B cell (primary cell): ENCODE data around the gene STRA8. TPM values are rescaled to one million over a fixed set of nuclear protein-coding genes. Genes with fewer than 3 reads are reported as not detected.

Experiments
- ATAC-seq: fragments of 200-7000 bp; cut with Tn5 transposase; one replicate; pipeline ENCODE4 v1.10.0; 2021; ENCODE audit warnings: low read depth, mild to moderate bottlenecking, moderate number of reproducible peaks, moderate library complexity
- CTCF ChIA-PET: fragments of 350-600 bp; sonication (Branson Sonifier 250); formaldehyde crosslinking; loops from one replicate; lab custom pipeline; 2021; ENCODE audit warnings: antibody characterized with exemption, inconsistent platforms; lab: Charles Lee
- POLR2A ChIA-PET: fragments of 350-600 bp; sonication (Branson Sonifier 250); formaldehyde crosslinking; loops from one replicate; lab custom pipeline; 2021; ENCODE audit warnings: antibody characterized with exemption; lab: Charles Lee
- DNase-seq: peaks from one replicate; pipeline ENCODE4 v3.0.0; 2013
- H2AFZ ChIP-seq: 2 replicates; pipeline ENCODE4 v1.6.1; 2012; ENCODE audit warnings: mild to moderate bottlenecking, low read depth, low read length; ENCODE audit not compliant: insufficient read depth, poor library complexity, severe bottlenecking
- H3K27ac ChIP-seq, 2 donors: 1 replicate in 1 of 2; 2 replicates in 1 of 2; pipeline ENCODE4 v1.5.1; 2012 to 2013; ENCODE audit warnings: low read length in 2 of 2, mild to moderate bottlenecking in 2 of 2, moderate library complexity in 1 of 2
- H3K27me3 ChIP-seq, 4 experiments: fragments of 200-600 bp in 1 of 4; sonication (generic) in 1 of 4; replicated peaks in 1 of 4; 1 replicate in 2 of 4; 2 replicates in 2 of 4; pipeline versions ENCODE4 v1.6.1 to v1.7.0; 2013 to 2016; ENCODE audit warnings: low read length in 3 of 4, mild to moderate bottlenecking in 2 of 4, mixed read lengths in 1 of 4, moderate library complexity in 1 of 4; ENCODE audit not compliant: insufficient read depth in 4 of 4, control insufficient read depth in 3 of 4; ENCODE audit errors: control extremely low read depth in 1 of 4
- H3K36me3 ChIP-seq, 2 experiments: replicated peaks in 1 of 2; 1 replicate in 1 of 2; 2 replicates in 1 of 2; pipeline versions ENCODE4 v1.6.1 to v1.7.1; 2013; ENCODE audit warnings: low read length in 1 of 2; ENCODE audit not compliant: insufficient read depth in 2 of 2, control insufficient read depth in 1 of 2; ENCODE audit errors: control extremely low read depth in 1 of 2, extremely low read depth in 1 of 2
- H3K4me1 ChIP-seq, 2 donors: fragments of 200-600 bp in 1 of 2; sonication (generic) in 1 of 2; 1 replicate in 1 of 2; 2 replicates in 1 of 2; pipeline versions ENCODE4 v1.5.1 to v1.6.1; 2013 to 2017; ENCODE audit warnings: low read length in 2 of 2; ENCODE audit not compliant: control insufficient read depth in 2 of 2, insufficient read depth in 2 of 2
- H3K4me2 ChIP-seq: replicated peaks from 2 replicates; pipeline ENCODE3; 2012; ENCODE audit warnings: mild to moderate bottlenecking, low read depth, low read length; ENCODE audit not compliant: poor library complexity, severe bottlenecking
- H3K4me3 ChIP-seq, 5 experiments: fragments of 200-600 bp in 1 of 5; sonication (generic) in 1 of 5; 1 replicate in 3 of 5; 2 replicates in 2 of 5; pipeline versions ENCODE4 v1.5.1 to v1.7.0; 2011 to 2016; ENCODE audit warnings: low read length in 4 of 5, mild to moderate bottlenecking in 4 of 5, low read depth in 2 of 5, control low read depth in 1 of 5, moderate library complexity in 1 of 5; ENCODE audit not compliant: insufficient read depth in 1 of 5; ENCODE audit errors: control extremely low read depth in 1 of 5, extremely low read depth in 1 of 5
- H3K79me2 ChIP-seq: fragments of 200-600 bp; sonication (generic); one replicate; pipeline ENCODE4 v1.6.0; 2016; ENCODE audit warnings: low read length; ENCODE audit not compliant: control insufficient read depth, insufficient read depth
- H3K9ac ChIP-seq: fragments of 200-600 bp; sonication (generic); 2 replicates; pipeline ENCODE4 v1.6.1; 2017; ENCODE audit warnings: mild to moderate bottlenecking, low read length, moderate library complexity
- H3K9me3 ChIP-seq, 3 donors: one replicate each; pipeline versions ENCODE4 v1.6.1 to v1.7.1; 2013; ENCODE audit warnings: low read length in 2 of 3; ENCODE audit not compliant: control insufficient read depth in 2 of 3, insufficient read depth in 1 of 3; ENCODE audit errors: control extremely low read depth in 1 of 3
- H4K20me1 ChIP-seq: 2 replicates; pipeline ENCODE4 v1.6.0; 2012; ENCODE audit warnings: mild to moderate bottlenecking, low read length; ENCODE audit not compliant: insufficient read depth, control insufficient read depth, poor library complexity, severe bottlenecking
- H3K27ac Mint-ChIP-seq: one replicate; pipeline ENCODE4 v1.8.0; 2021; ENCODE audit warnings: mixed read lengths
- H3K27me3 Mint-ChIP-seq: one replicate; pipeline ENCODE4 v1.8.0; 2021; ENCODE audit warnings: mixed read lengths
- H3K4me1 Mint-ChIP-seq: one replicate; pipeline ENCODE4 v1.8.0; 2021; ENCODE audit warnings: mixed read lengths
- H3K4me3 Mint-ChIP-seq: one replicate; pipeline ENCODE4 v1.8.0; 2021; ENCODE audit warnings: mixed read lengths
- H3K9me3 Mint-ChIP-seq: one replicate; pipeline ENCODE4 v1.8.0; 2022; ENCODE audit warnings: mixed read lengths; ENCODE audit not compliant: insufficient read depth
- CTCF ChIP-seq: fragments of 200-600 bp; IDR thresholded peaks from one replicate; pipeline ENCODE4 v1.8.0; 2022; ENCODE audit warnings: antibody characterized with exemption, mild to moderate bottlenecking
- EZH2 ChIP-seq: IDR thresholded peaks from 2 replicates; pipeline ENCODE4 v1.6.1; 2012; ENCODE audit warnings: borderline replicate concordance, low read depth, mild to moderate bottlenecking, moderate library complexity, low read length; ENCODE audit not compliant: insufficient read depth, poor library complexity, severe bottlenecking
- WGBS: methylation state at CpG from one replicate; pipeline ENCODE4 v1.1.5; 2013; ENCODE audit warnings: missing lambda C conversion rate; ENCODE audit not compliant: insufficient coverage; 5-methylcytosine and 5-hydroxymethylcytosine counted together
- intact Hi-C: fragments of 100-400 bp; cut with micrococcal nuclease; formaldehyde crosslinking; loops from one replicate; pipeline ENCODE4 v1.10.0; 2022
- polyA plus RNA-seq: library from polyadenylated mRNA; depleted of rRNA; stranded (reverse); fragments of >200 nt; gene quantifications from 2 replicates; pipeline ENCODE4 v1.2.3, GENCODE V29; 2012
- total RNA-seq, 2 donors: library from RNA; stranded (reverse); fragments of 120-200 nt in 1 of 2; gene quantifications; 1 replicate in 1 of 2; 2 replicates in 1 of 2; pipeline versions ENCODE4 v1.2.3 to v1.2.4, GENCODE V29; 2013 to 2022

Gene STRA8
- total and polyA plus RNA-seq, 2 donors (not counting 1 experiment from before 2014, with no cell fraction given), result not detected

DNA sequence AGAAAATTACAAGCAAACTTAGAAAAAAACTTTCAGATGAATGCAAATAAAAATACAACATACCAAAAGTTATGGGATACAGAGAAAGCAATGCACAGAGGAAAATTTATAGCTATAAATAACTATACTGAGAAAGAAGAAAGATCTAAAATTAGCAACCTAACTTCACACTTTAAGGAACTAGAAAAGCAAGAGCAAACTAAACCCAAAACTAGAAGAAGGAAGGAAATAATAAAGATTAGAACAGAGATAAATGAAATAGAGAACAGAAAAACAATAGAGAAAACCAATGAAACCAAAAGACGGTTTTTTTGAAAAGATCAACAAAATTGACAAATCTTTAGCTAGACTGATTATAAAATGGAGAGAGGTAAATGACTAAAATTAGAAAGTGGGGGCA, 9.6 kb upstream of the STRA8 start:
- Histone ChIP-seq H3K4me3 (no peak overlapping the region), H2AFZ (no peak overlapping the region), H3K27me3 (peaks cover 0 to 10% (median 0%) of the 10 kb centered on the region in 4 experiments), H3K27ac (no peak overlapping the region), H4K20me1 (no peaks in the 10 kb centered on the region), H3K36me3 (no peaks in the 10 kb centered on the region), H3K4me1 (peaks cover 4 to 16% of the 10 kb centered on the region in 2 donors), H3K4me2 (peak overlapping the region; percentile 29), H3K9ac (no peak overlapping the region), H3K79me2 (no peaks in the 10 kb centered on the region), H3K9me3 (peaks cover 0 to 4% (median 1%) of the 10 kb centered on the region in 3 donors)
- no CpG with 5 or more reads among the region's 1 CpG for WGBS
- no peak for DNase-seq
- H3K27ac Mint-ChIP-seq, result no peak overlapping the region
- ChIA-PET CTCF (no interaction called here), POLR2A (no interaction called here)
- ATAC-seq, result no peak
- no peak overlapping the region for H3K4me3 Mint-ChIP-seq
- TF ChIP-seq EZH2 (no peak), CTCF (no peak)
- H3K27me3 Mint-ChIP-seq, result peaks cover 6% of the 10 kb centered on the region
- intact Hi-C loops, result no loop called here
- H3K9me3 Mint-ChIP-seq, result peaks cover 2% of the 10 kb centered on the region
- H3K4me1 Mint-ChIP-seq, result peaks cover 16% of the 10 kb centered on the region

- peaks cover 6 to 12% of the 10 kb centered on the region in 2 donors for H3K4me1 ChIP-seq
- no peaks in the 10 kb centered on the region for H3K79me2 ChIP-seq
- H3K27me3 Mint-ChIP-seq, result peaks cover 18% of the 10 kb centered on the region
- CTCF ChIA-PET, result no interaction called here
- no peak overlapping the region for H3K27ac Mint-ChIP-seq
- TF ChIP-seq CTCF, result no peak
- no peak overlapping the region for H3K27ac ChIP-seq
- H3K4me3 ChIP-seq, result no peak overlapping the region
- no peak for DNase-seq
- H4K20me1 ChIP-seq, result no peaks in the 10 kb centered on the region
- no peak for ATAC-seq
- H3K4me2 ChIP-seq, result no peak overlapping the region
- no peaks in the 10 kb centered on the region for H3K9me3 Mint-ChIP-seq
- H3K4me1 Mint-ChIP-seq, result peaks cover 7% of the 10 kb centered on the region
- no peak overlapping the region for H2AFZ ChIP-seq
- no peak overlapping the region for H3K9ac ChIP-seq
- H3K27me3 ChIP-seq, result no peaks in the 10 kb centered on the region
- peaks cover 0 to 9% (median 0%) of the 10 kb centered on the region in 3 donors for H3K9me3 ChIP-seq
- no peaks in the 10 kb centered on the region for H3K36me3 ChIP-seq
- intact Hi-C loops, result no loop called here
- POLR2A ChIA-PET, result no interaction called here
- H3K4me3 Mint-ChIP-seq, result no peak overlapping the region
Observed at GRCh38 chr7:135231686-135232085, 2.0 kb upstream of the STRA8 start.
